ENCODE data around the gene MALSU1. TPM values are rescaled to one million over a fixed set of nuclear protein-coding genes. Genes with fewer than 3 reads are reported as not detected.

Gene MALSU1
- 40.9 to 57.3 TPM (median 44.6 TPM) in 3 replicates for total RNA-seq
- long read RNA-seq, transcript MALSU1-202 (4 exons, 3,044 nt): major isoform, 25 of 26 reads
- long read RNA-seq, partial matches to known transcripts: 0 of 26 reads
- long read RNA-seq, other reads (novel, unspliced or antisense): 1 of 26 reads

DNA sequence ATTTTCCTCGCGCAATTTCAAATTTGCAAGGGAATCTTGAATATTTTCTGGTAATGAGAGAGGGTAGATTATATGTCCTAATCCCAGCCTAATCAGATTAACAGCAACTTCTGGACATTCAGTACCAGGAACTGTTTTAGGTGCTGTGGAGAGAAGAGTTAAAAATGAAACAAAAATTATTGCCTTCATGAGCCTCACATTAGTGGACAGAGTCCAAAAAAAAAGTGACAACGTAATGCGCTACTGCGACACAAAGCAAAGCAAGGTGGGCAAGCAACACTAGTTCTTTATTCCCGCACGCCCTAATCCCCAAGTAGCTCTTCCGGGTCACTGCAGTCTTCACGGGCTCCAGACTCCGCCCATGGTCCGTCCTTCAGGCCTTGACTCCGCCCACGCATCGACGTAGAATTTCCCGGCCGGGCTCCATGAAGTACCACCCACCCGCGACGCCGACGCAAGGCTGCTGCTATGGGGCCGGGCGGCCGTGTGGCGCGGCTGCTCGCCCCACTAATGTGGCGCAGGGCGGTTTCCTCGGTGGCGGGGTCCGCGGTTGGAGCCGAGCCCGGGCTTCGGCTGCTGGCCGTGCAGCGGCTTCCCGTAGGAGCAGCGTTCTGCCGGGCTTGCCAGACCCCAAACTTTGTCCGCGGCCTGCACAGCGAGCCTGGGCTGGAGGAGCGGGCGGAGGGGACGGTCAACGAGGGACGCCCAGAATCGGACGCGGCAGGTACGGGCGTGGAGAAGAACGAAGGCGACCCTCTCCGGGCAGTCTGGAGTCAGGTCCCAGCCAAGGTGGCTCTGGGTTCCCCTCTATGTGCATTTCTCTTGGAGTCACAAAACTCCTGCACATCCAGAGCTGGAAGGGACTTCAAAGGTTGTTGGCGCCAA, at the start of gene MALSU1:
MALSU1 (plus strand) TSS at position 455 of the 885 bp plus-strand sequence; CDS start at position 469, 14 bp downstream.
- peak within 1 kb of the TSS; percentile 86 for H3K4me3 Mint-ChIP-seq (ENCODE audit: unreplicated experiment)
- peak; percentile 98 for DNase-seq (ENCODE audit: low spot score)
- H3K9me3 Mint-ChIP-seq (ENCODE audit: low read depth): no peaks in the 10 kb centered on the region
- no peak for TF ChIP-seq CTCF (IDR thresholded peaks at IDR 0.05)
- H3K36me3 Mint-ChIP-seq (ENCODE audit: low read depth): peaks cover 5% of the 10 kb centered on the region
- no peaks in the 10 kb centered on the region for H3K27me3 Mint-ChIP-seq (ENCODE audit: low read depth)
- peaks cover 56% of the 10 kb centered on the region for H3K4me1 Mint-ChIP-seq (ENCODE audit: low read depth)
- peak within 1 kb of the TSS; percentile 94 for H3K27ac Mint-ChIP-seq (ENCODE audit: unreplicated experiment)

GRCh38 chr7:23249486-23249885, 49.7 kb upstream of the MALSU1 start:
- TF ChIP-seq CTCF (IDR thresholded peaks at IDR 0.05): no peak
- Mint-ChIP-seq H3K9me3 (ENCODE audit: low read depth) (peaks cover 28% of the 10 kb centered on the region), H3K27me3 (ENCODE audit: low read depth) (no peaks in the 10 kb centered on the region), H3K4me3 (ENCODE audit: unreplicated experiment) (no peak overlapping the region), H3K4me1 (ENCODE audit: low read depth) (peaks cover 61% of the 10 kb centered on the region), H3K27ac (ENCODE audit: unreplicated experiment) (no peak overlapping the region), H3K36me3 (ENCODE audit: low read depth) (peaks cover 31% of the 10 kb centered on the region)
- DNase-seq (ENCODE audit: low spot score): no peak

DNA sequence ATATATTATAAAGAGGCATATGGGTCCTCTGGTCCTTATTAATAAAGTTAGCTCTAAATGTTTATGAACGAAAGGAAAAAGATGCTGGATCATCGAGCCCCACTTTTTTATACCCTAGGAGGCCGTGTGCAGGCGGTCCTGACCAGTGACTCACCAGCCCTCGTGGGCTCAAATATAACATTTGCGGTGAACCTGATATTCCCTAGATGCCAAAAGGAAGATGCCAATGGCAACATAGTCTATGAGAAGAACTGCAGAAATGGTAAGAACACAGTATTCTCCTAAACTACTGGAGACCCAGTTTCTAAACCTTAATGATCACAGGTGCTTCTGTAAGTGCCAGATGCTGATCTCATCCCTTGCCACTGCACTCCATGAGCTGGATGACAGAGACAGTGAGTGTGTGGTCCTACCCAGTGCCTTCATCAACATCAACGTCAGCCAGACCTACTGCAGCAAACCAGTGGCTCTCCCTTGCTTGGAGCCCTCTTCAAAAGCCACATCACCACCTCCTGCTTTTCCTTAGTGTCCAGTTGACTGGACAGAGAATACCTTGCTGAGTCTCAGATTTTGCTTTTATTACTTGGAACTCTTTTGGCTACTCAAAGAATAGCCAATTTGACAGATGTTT, 45.0 kb upstream of the MALSU1 start:
- H3K27ac Mint-ChIP-seq (ENCODE audit: unreplicated experiment): peak overlapping the region; percentile 93
- H3K4me3 Mint-ChIP-seq (ENCODE audit: unreplicated experiment): no peak overlapping the region
- H3K9me3 Mint-ChIP-seq (ENCODE audit: low read depth): peaks cover 26% of the 10 kb centered on the region
- peaks cover 35% of the 10 kb centered on the region for H3K4me1 Mint-ChIP-seq (ENCODE audit: low read depth)
- peaks cover 55% of the 10 kb centered on the region for H3K36me3 Mint-ChIP-seq (ENCODE audit: low read depth)
- TF ChIP-seq CTCF (IDR thresholded peaks at IDR 0.05): no peak
- DNase-seq (ENCODE audit: low spot score): no peak
- H3K27me3 Mint-ChIP-seq (ENCODE audit: low read depth): no peaks in the 10 kb centered on the region

GRCh38 chr7:23256731-23257130, 42.4 kb upstream of the MALSU1 start:
- DNase-seq (ENCODE audit: low spot score): no peak
- H3K4me3 Mint-ChIP-seq (ENCODE audit: unreplicated experiment): no peak overlapping the region
- H3K4me1 Mint-ChIP-seq (ENCODE audit: low read depth): peaks cover 27% of the 10 kb centered on the region
- H3K36me3 Mint-ChIP-seq (ENCODE audit: low read depth): peaks cover 53% of the 10 kb centered on the region
- no peak for TF ChIP-seq CTCF (IDR thresholded peaks at IDR 0.05)
- no peaks in the 10 kb centered on the region for H3K27me3 Mint-ChIP-seq (ENCODE audit: low read depth)
- H3K9me3 Mint-ChIP-seq (ENCODE audit: low read depth): peaks cover 13% of the 10 kb centered on the region
- H3K27ac Mint-ChIP-seq (ENCODE audit: unreplicated experiment): no peak overlapping the region

DNA sequence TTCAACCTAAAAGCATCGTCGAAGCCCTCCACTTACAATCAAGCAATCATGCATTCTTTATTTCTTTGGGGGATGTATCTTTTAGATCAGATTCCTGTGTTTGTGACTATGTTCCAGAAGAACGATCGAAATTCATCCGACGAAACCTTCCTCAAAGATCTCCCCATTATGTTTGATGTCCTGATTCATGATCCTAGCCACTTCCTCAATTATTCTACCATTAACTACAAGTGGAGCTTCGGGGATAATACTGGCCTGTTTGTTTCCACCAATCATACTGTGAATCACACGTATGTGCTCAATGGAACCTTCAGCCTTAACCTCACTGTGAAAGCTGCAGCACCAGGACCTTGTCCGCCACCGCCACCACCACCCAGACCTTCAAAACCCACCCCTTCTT, 38.8 kb upstream of the MALSU1 start:
- Mint-ChIP-seq H3K9me3 (ENCODE audit: low read depth) (no peaks in the 10 kb centered on the region), H3K36me3 (ENCODE audit: low read depth) (peaks cover 35% of the 10 kb centered on the region), H3K27ac (ENCODE audit: unreplicated experiment) (no peak overlapping the region), H3K4me3 (ENCODE audit: unreplicated experiment) (no peak overlapping the region), H3K4me1 (ENCODE audit: low read depth) (peaks cover 8% of the 10 kb centered on the region), H3K27me3 (ENCODE audit: low read depth) (no peaks in the 10 kb centered on the region)
- DNase-seq (ENCODE audit: low spot score): no peak
- no peak for TF ChIP-seq CTCF (IDR thresholded peaks at IDR 0.05)

Data from chondrocyte (in vitro differentiated cells).